22Rv1 (cell line): Measurements from ENCODE around the gene TAF3.

Source experiments
- ZFX ChIP-seq: fragments of 450-650 bp; IDR thresholded peaks from 2 replicates; pipeline ENCODE4 v1.6.1; 2017; ENCODE audit warnings: antibody characterized with exemption, borderline replicate concordance
- TF ChIP-seq, protein P1 (sequence below): fragments of 450-650 bp; IDR thresholded peaks from 2 replicates; pipeline ENCODE4 v1.5.1; 2017; ENCODE audit warnings: mild to moderate bottlenecking

DNA sequence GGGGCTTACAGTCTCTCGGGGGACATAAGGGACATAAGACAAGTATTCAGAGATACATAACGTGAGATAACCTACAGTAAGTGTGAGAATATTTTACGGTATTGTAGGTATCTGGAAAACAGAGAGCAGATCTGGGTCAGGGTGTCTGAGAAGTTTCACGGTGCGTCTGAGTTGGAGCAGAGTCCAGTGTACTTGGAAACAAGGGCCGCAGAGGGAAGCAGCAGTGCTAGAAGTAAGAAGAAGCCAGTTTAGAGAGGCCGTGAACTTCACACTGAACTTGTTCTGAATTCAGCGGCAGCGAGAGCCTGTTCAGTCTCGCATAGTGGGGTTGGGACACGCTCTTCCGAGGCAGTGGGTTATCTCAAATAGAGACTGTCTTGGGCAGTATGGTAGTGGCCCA, 85.5 kb downstream of the TAF3 start:
- TF ChIP-seq, protein P1, sequence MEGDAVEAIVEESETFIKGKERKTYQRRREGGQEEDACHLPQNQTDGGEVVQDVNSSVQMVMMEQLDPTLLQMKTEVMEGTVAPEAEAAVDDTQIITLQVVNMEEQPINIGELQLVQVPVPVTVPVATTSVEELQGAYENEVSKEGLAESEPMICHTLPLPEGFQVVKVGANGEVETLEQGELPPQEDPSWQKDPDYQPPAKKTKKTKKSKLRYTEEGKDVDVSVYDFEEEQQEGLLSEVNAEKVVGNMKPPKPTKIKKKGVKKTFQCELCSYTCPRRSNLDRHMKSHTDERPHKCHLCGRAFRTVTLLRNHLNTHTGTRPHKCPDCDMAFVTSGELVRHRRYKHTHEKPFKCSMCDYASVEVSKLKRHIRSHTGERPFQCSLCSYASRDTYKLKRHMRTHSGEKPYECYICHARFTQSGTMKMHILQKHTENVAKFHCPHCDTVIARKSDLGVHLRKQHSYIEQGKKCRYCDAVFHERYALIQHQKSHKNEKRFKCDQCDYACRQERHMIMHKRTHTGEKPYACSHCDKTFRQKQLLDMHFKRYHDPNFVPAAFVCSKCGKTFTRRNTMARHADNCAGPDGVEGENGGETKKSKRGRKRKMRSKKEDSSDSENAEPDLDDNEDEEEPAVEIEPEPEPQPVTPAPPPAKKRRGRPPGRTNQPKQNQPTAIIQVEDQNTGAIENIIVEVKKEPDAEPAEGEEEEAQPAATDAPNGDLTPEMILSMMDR, result no peak
- no peak for TF ChIP-seq ZFX
